ENCODE data around the gene DENND5B.
"Not testable (repeated sequence)": the region's sequence is repeated elsewhere in the genome, so short reads cannot be mapped to it uniquely, and the experiment has no call there.

DENND5B gene

DNA sequence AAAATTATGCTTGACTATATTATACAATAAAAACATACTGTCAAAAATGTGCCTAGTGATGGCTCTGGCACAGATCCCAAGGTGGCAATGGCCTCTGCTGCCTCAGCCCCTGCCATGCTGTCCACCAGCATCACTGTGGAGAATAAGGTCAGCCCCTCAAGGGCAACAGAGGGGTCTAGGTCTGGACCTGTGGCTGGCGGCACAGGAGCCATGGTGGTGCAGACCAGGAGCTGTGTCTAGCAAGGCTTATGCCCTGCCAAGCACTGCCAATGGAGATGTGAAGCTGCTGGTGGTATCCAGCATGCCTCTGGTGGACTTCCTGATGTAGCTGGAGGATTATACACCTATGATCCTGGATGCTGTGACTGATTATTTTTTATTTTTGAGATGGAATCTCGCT is 125.9 kb downstream of the DENND5B start:
- no peak for DNase-seq

DNA sequence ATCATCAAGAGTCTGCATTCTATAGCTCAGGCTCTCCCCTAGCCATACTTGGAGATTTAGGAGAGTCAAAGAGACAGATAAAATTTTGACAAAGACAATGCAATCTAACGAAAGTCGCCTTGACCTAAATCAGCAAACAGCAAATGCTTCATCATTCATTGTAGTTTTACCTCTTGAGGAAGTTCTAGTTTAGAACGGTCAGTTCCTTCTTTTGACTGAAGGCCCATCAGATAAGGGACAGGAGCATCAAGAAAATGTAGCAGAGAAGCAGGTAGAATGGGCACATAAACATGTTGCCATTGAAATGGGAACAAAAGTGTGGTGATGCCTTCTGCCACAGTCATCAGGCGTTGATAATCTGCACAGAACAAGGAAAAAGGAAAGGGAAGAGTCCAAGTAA is 130.9 kb downstream of the DENND5B start:
- DNase-seq, result no peak

DNA sequence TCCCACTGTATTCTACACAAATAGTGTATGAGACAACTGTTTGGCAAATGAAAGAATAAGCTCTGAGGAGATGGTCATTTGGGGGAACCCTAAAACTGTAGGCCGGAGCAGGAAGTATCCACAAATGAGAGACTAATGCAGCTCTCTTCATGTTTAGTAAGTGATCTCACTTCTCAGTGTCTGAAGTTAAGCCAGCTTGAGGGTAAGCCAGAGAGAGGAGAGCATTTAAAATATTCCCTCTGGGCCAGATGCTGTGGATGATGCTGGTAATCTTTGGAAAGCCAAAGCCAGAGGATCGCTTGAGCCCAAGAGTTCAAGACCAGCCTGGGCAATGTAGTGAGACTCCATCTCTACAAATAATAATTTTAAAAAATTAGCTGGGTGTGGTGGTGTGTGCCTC is 134.4 kb downstream of the DENND5B start:
- DNase-seq, result no peak

DNA sequence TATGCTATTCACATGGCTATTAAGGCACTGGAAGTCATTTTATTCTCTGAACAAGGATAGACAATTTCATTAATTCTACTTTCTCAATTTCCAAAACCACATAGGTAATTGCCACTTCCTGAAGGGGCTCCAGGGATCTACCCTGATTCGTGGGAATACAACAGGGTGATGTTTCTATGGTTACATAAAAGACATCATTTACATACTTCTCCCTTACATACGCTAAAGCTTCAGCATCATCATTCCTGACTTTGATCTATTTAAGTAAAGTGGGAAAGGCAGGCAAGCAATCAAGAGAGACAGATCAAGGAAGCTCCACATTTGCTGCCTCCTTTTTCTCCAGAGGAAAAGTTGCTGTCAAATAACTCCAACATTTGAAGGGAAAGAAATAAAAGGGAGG is 146.2 kb downstream of the DENND5B start:
- no peak for DNase-seq

DNA sequence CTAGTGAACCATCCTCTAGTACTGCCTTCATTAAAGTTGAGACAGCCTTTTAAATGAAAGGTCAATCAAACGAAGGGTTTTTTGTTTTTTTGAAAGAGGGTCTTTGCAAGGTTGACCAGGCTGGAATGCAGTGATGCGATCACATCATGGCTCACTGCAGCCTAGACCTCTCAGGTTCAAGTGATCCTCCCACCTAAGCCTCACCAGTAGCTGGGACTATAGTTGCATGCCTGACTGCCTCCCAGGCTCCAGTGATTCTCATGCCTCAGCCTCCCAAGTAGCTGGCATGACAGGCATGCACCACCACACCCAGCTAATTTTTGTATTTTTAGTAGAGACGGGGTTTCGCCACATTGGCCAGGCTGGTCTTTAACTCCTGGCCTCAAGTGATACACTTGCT is 150.3 kb downstream of the DENND5B start:
- DNase-seq, result no peak

DNA sequence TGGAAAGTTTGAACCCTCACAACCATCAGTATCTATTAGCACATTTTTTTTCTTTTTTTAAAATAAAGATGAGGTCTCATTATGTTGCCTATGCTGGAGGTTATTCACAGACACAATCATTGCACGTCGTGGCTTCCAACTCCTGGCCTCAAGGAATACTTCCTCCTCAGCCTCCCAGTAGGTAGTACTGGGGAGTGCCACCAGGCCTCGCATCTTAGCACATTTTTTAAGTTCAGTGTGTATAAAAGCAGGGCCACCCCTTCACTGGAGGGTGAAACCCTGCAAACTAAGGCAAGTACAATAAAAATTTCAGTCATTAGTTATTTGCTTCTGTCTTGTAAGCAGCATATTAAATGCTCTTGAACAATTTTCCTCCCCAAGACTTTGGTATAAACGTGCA is 150.8 kb downstream of the DENND5B start:
- no peak for DNase-seq

DNA sequence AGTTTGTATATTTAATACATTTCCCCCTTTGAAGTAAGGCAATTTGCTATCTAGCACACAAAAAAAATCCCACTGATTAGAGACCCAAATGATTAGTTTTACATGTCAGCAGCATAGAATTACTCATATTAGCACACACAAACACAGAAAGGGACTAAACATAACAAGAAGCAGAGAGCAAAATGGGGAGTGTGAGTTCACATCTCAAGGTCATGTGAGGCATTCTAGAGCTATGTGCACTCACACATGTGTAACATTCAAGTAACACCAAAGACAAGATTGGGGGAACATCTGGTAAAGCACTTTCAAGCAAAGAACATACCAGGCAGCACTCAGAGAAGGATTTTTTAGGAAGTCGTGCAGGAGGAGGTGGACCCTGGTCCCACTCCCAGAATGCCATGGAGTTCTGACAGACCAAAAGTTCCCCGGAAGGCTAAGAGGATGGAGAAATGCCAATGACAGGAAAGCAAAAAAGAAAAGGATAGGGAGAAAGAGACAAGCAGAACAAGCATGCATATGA is 159.2 kb downstream of the DENND5B start:
- no peak for DNase-seq

DNA sequence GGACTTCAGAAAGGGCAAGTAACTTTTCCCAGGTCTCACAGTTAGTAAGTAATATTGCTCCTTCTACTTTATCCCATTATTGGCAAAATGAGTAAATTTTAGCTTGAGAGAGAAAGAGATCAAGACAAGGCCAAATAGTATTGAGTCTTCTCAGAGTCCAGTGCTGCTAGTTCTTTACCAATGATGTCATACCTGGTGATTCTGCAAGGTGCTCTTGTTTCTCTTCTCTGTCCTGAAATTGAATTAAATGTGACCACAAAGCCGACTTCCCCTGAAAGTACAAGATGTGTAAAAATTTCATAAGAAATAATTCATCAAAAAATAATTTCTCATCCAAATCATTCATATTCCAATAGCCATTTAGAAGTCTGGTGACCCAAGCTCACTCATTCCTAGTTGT is 167.5 kb downstream of the DENND5B start:
- no peak for DNase-seq

DNA sequence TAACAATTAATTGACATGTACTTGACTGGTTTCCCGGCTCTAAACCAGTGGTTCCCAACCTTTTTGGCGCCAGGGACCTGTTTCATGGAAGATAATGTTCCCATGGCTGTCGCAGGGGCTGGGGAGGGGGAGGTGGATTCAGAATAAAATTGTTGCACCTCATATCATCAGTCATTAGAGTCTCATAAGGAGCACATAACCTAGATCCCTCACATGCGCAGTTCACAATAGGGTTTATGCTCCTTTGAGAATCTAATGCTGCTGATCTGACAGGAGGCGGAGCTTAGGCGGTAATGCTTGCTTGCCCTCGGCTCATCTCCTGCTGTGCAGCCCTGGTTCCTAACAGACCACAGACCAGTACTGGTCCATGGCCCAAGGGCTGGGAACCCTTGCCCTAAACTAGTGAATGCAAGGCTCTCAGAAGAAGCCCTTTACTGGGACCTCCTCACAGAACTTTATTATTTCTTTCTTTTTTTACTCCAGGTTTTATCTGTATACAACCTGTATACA is 178.6 kb downstream of the DENND5B start:
- no peak for DNase-seq

DNA sequence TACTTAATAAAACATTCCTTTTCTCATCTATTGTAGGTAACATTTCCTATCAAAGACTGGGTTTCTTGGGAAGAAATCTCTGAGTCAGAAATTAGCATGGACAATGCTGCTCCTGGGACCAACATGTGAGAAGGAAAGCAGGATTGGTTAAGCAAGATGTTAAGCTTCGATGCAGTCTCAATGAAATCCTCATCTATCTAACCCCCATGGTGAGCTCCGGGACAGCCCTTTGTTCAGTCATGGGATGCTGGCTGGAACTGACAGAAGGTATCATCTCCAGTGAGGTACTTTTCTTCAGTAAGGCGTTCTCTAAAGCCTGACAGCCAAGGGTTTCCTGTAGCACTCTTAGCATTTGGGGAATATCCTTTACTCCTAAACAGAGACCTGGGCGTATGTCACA is 182.2 kb downstream of the DENND5B start:
- no peak for DNase-seq

DNA sequence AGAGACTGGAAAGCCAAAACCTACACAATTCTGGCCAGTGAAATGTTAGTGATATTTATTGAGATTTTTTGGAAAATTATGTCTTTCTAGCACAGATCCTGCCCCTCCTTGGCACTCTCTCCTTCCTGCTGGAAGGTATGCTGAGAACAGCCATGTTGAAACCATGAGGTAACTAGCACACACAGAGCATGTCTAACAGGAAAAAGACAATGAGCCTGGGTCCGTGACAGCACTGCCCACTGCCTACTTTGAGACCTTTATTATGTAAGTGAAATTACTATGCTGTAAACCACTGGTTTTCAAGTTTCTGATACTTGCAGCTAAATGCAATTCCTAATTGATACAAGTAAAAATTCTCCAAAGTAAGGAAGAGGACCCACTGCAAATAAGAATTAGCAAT is 183.4 kb downstream of the DENND5B start:
- DNase-seq, result no peak

DNA sequence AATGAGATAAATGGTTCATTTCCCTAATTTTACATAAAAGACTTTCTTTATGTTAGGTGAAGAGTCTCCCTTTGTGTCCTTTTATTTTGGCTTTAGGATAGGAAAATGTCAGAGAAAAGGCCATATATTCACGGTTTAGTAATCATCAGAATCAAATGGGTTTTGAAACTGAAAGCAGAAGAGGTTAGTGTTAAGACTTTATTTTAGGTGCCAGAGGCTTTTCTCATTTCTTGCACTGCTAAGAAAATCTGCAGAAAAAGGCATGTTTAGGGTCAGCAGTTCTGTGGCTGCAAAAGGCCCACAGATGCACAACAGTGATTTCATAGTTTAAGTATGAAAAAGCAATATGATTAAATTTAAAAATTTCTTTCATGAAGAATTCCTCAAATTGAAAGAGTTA is 184.6 kb downstream of the DENND5B start:
- no peak for DNase-seq

DNA sequence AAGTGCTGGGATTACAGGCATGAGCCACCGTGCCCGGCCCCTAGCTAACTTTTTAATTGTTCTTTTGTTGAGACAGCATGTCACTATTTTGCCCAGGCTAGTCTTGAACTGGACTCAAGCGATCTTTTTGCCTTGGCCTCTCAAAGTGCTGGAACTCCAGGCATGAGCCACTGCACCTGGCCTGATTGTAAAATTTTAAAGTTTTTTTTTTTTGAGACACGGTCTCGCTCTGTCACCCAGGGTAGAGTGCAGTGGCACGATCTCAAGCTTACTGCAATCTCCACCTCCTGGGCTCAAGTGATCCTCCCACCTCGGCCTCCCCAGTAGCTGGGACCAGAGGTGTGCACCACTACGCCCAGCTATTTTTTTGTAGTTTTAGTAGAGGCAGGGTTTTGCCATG is 185.9 kb downstream of the DENND5B start:
- no peak for DNase-seq

DNA sequence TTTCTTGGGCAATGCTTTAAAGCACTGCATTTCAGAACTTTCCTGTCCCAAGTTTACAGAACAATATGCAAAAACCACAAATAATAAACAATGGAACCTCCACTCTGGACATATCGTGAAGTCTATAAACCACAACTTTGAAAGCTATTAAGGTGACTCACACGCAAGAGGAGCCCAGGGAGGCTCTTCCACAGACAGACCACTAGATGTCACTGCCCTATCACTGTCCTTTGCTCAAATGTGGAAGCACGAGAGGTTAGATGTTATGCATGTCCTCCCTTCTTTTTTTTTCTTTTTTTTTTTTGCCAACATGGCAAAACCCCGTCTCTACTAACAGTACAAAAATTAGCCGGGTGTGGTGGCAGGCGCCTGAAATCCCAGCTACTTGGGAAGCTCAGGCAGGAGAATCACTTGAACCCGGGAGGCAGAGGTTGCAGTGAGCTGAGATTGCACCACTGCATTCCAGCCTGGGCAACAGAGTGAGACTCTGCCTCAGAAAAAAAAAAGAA is 187.8 kb downstream of the DENND5B start:
- peak; percentile 36 for DNase-seq

DNA sequence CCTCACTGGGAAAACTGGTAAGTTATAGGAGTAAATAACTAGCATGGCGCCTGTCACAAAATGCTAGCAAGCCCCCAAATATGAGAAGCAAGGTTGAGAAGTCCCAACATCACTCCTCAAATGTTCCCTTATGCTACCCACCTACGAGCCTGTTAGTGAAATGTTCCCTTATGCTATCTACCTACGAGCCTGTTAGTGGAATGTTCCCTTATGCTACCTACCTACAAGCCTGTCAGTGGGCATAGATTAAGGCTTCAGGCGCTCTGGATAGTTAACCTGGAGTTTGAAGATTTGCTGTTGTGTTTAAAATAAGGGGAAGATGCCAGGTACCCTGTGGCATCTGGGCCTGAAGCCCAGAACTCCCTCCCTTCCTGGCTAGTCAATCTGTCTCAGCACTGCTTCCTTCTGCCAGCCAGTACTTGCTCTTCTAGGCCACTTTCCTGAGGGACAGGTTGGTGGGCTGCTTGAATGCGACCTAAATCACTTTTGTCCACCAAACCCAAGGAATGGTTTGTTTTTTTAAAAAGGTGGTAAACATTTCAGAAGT is 197.9 kb downstream of the DENND5B start:
- no peak for DNase-seq

DNA sequence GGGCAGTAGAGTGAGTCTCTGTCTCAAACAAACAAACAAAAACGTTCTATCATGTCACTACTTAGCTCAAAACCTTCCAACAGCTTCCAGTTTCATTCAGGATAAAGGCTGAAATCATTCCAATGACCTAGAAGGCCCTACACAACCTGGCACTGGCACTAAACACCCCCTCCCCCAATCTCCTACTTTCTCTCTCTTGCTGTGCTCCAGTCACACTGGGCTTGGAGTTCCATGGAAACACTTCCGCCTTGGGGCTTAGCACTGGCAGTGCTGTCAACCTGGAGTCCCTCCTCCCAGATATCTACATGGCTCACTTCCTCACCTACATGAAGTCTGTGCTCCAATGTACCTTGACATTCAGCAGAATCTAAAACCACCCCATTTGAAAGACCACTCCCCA is 199.9 kb downstream of the DENND5B start:
- no peak for DNase-seq

DNA sequence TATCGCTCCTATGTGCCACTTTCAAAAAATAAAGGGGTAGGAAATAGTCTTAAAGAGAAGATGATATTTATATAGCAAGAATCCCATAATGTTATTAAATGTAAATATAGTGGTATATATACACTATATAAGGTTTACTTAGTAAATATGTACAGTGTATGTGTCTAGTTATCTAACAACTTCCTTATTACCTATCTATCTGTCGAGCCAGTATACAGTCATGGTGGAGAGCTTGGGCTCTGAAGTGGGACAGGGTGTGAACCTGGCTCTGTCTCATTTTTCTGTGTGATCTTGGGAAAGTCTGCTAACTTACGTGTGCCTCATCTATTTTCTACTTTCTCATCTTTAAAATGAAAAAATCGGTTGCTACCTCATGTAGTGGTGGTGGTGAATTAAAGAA is 202.2 kb downstream of the DENND5B start:
- DNase-seq, result no peak

DNA sequence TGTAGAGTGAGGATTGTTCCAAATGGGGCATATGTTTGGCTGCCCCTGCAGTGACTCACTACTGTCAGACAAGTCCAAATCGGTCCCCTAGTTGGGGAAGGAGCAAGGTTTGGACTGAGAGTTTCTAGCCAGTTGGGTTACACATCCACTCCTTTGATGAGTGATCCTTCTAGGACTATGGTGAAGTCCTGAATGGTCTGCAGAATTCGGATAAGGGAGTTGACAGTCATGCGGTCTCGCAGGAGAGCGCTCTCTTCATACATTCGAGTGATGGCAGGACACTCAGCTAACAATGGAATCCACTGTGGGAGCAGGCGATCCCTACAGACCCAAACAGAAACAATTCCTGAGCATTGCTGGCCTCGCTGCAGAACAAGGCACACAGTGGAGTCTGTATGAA is 203.5 kb downstream of the DENND5B start:
- DNase-seq, result no peak

DNA sequence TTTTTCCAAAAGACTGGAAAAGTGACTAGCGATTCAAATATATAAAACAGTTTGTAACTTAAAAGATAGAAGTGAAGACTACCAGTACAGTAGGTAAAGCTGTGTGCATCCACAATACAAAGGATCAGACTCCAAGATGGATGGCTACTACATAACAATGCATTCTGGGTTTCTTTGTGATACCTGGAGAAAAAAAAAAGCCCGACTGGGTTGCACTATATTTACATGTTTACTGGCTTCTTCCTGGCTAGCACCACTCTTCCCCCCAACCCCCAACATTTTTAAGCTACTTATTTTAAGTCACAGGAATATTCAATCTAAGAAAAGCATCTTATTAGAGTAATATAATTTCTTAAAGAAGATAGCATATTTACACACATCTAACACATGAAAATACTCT is 203.9 kb downstream of the DENND5B start:
- no peak for DNase-seq

DNA sequence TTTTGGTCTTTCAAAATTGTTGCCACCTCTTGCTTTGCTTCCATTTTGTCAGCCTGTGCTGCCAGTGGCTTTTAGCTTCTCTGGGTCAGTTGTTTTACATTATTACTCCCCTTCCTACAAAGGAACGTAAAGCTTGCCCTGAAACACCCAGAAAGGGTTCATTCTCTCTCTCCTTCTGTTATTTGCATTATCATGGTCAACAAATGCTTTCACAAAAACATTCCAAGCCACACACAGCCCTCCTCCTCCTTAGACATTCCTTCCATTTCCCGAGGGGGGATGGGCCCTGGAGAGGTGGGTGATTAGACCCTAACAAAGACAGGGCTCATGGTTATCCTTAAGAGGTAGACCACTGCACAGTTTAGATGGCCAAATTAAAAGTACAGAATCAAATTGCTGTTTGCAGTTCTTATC is 204.6 kb downstream of the DENND5B start:
- DNase-seq, result no peak

DNA sequence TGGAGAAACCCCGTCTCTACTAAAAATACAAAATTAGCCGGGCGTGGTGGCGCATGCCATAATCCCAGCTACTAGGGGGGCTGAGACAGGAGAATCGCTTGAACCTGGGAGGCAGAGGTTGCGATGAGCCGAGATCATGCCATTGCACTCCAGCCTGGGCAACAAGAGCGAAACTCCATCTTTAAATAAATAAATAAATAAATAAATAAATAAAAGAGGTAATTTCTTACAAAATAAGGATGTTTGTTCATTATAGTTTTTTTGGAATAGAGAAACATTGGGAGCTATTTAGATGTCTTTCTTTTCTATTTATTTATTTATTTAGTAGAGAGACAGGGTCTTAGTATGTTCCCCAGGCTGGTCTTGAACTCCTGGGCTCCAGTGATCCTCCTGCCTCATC is 213.7 kb downstream of the DENND5B start:
- not testable (repeated sequence) for DNase-seq

DNA sequence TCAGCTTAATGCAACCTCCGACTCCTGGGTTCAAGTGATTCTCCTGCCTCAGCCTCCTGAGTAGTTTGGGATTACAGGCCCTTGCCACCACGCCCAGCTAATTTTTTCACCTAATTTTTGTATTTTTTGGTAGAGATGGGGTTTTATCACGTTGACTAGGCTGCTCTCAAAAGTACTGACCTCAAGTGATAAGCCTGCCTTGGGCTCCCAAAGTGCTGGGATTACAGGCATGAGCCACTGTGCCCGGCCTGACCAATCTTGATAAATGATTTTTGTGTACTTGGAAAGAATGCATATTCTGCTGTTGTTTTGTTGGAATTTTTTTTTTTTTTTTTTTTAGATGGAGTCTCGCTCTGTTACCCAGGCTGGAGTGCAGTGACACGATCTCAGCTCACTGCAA is 215.5 kb downstream of the DENND5B start:
- not testable (repeated sequence) for DNase-seq

DNA sequence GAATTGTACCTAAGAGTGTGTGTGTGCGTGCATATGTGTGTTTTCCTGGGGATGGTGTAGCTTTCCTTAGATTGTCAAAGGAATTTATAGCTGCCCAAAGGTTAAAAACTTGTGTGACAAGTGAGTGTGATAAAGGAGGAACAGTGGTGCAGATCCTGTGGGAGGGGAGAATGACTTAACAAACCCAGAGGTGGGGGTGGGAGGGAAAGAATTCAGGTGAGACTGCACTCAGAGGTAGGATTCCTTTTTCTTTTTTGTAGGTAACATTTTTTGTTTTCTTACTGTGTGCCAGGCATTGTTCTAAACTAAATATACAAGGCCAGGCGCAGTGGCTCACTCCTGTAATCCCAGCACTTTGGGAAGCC is 219.7 kb downstream of the DENND5B start:
- DNase-seq, result no peak

DNA sequence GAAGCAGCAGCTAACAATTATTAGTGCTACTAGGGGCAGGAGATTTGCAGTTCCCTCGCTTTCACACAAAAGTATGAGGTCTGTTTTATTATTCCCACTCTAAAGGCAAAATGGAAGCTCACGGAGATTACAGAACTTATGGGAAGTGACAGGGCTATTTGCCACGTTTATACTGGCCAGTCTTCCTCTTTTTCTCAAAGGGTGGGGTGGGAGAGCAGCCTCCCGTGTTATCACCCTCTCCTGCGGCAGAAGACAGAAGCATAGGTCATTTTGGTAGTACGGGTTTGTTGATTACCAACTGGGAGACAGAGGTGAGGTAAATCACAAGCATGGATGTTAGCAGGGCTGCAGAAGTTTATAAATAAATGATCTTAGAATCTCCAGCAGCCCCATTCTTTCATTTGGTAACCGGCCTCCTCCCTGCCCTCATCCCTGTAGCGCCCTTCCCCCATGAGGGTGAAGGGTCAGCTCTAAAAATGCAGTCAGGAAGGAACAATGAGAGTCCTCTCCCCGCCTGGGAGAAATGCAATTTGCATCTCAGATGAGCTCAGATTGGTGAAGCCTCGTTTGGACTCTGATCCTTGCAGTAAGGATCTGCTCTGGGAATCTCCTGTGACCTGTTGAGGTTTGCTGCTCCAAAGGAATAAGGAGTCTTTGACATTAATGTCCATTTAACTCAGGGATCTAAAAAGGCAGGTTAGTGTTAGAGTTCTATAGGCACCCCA is 220.2 kb downstream of the DENND5B start:
- no peak for DNase-seq
